Adrenal gland (tissue), 12 donors: ENCODE measurements around the gene CENPP. TPM values are rescaled to one million over a fixed set of nuclear protein-coding genes. Genes with fewer than 3 reads are reported as not detected.
A peak's percentile ranks its signal among the peaks of the same experiment; 100 is the strongest.

ENCODE experiments used
- DNase-seq, 7 donors: peaks; one replicate each; pipeline ENCODE4 v3.0.0-alpha.2; 2019 to 2020
- H3K27ac ChIP-seq, 5 donors: fragments of 200-600 bp; sonication (generic) in 4 of 5; 1 replicate in 3 of 5; 2 replicates in 2 of 5; pipeline versions ENCODE4 v1.5.1 to v1.8.0; 2016 to 2020; ENCODE audit warnings: mild to moderate bottlenecking in 1 of 5
- H3K27me3 ChIP-seq: fragments of 200-600 bp; 2 replicates; pipeline ENCODE4 v1.8.0; 2021
- H3K36me3 ChIP-seq, 2 donors: fragments of 200-600 bp; replicated peaks in 1 of 2; 1 replicate in 1 of 2; 2 replicates in 1 of 2; pipeline versions ENCODE4 v1.5.1 to v1.8.0; 2018 to 2022
- H3K4me1 ChIP-seq, 2 donors: fragments of 200-600 bp; replicated peaks in 1 of 2; 1 replicate in 1 of 2; 2 replicates in 1 of 2; pipeline versions ENCODE4 v1.5.1 to v1.8.0; 2018 to 2021
- H3K4me3 ChIP-seq, 4 donors: fragments of 200-600 bp; sonication (generic) in 3 of 4; one replicate each; pipeline ENCODE4 v1.5.1; 2016 to 2018
- H3K9me3 ChIP-seq, 3 donors: fragments of 200-600 bp; sonication (generic) in 1 of 3; replicated peaks in 1 of 3; 1 replicate in 2 of 3; 2 replicates in 1 of 3; pipeline versions ENCODE4 v1.5.1 to v1.8.0; 2016 to 2021
- POLR2A ChIP-seq, 2 donors: fragments of 450-650 bp; IDR thresholded peaks; one replicate each; pipeline ENCODE4 v1.6.1; 2017; ENCODE audit warnings: antibody characterized with exemption in 2 of 2, mild to moderate bottlenecking in 2 of 2, moderate library complexity in 1 of 2
- WGBS, 4 donors: extraction: QIAGEN DNeasy Blood & Tissue Kit in 2 of 4; methylation state at CpG; one replicate each; pipeline versions ENCODE4 v1.1.5 to v1.1.7; 2013 to 2017; 5-methylcytosine and 5-hydroxymethylcytosine counted together
- intact Hi-C, 2 donors: fragments of 100-400 bp; cut with DNase I; formaldehyde crosslinking; loops; one replicate each; pipeline versions ENCODE4 v1.14.1 to v1.15.0; 2022 to 2023
- polyA plus RNA-seq, 3 donors: library from polyadenylated mRNA; stranded (reverse); fragments of 200-250 nt in 2 of 3; fragments of 350-450 nt in 1 of 3; fragmentation: Illumina TruSeq in 1 of 3; extraction: RNeasy Lipid Tissue Mini Kit (QIAGEN cat#74804) in 1 of 3; gene quantifications; one replicate each; pipeline ENCODE4 v1.2.3, GENCODE V29; 2013 to 2014
- total RNA-seq, 9 donors: library from RNA; depleted of rRNA in 4 of 9; stranded (reverse); fragments of >200 nt in 4 of 9; fragments of 120-200 nt in 1 of 9; fragmentation: NEBNext Ultra II Directional in 1 of 9; extraction: Animal tissue kit (Norgen Biotek cat#: 25700) in 1 of 9; gene quantifications; one replicate each; pipeline versions ENCODE4 v1.1.0 to v1.2.4, GENCODE V29; 2013 to 2023
- TF ChIP-seq, protein P1 (sequence below), 6 experiments: fragments of 450-650 bp in 4 of 6; fragments of 200-600 bp in 2 of 6; sonication (generic) in 1 of 6; IDR thresholded peaks; 1 replicate in 5 of 6; 2 replicates in 1 of 6; pipeline versions ENCODE4 v1.5.1 to v1.8.0; 2016 to 2021; ENCODE audit warnings: antibody characterized with exemption in 6 of 6, mild to moderate bottlenecking in 2 of 6, moderate library complexity in 1 of 6
- donor health status: healthy with polysubstance abuse.
- donor health status: Bipolar disorder and iron deficiency.
- donor health status: DM: yes; HTN: yes; CAD: no.
- donor health status: DM: no; HTN: no; CAD: no.
- donor health status: DM: no; HTN: no; CAD: no.
- donor health status: DM: yes; HTN: yes; CAD: no.

The CENPP gene
- total and polyA plus RNA-seq, 12 donors = 1.1 to 14.0 (median 3.1) TPM

DNA sequence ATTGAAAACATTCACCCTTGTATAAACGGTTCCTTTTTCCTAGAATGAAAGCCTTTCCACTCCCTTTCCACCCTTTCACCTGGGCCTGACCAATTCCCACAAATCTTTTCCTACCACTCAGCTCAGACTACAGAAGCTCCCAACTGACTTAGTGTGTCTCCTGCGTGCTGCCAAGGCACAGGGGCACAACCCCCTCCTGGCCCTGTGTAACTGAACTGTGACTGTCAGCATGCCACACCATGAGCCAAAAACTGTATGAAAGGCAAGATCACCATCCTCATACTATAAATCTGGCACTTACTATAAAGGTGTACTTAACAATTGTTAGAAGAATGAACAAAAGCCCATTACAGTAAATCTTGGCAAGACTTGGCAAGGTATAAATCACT lies 12.1 kb upstream of the CENPP start:
- Histone ChIP-seq H3K4me3 (peak overlapping the region in 1 of 4 donors; percentile 31), H3K4me1 (peaks cover 17 to 19% of the 10 kb centered on the region in 2 donors), H3K9me3 (no peaks in the 10 kb centered on the region), H3K27me3 (no peaks in the 10 kb centered on the region), H3K36me3 (peaks cover 0 to 57% of the 10 kb centered on the region in 2 donors), H3K27ac (peak overlapping the region in 3 of 5 donors; percentile 35 to 65 (median 36))
- DNase-seq = no peak
- intact Hi-C loops = no loop called here
- TF ChIP-seq POLR2A (IDR thresholded peaks at IDR 0.05) = no peak
- TF ChIP-seq, protein P1, sequence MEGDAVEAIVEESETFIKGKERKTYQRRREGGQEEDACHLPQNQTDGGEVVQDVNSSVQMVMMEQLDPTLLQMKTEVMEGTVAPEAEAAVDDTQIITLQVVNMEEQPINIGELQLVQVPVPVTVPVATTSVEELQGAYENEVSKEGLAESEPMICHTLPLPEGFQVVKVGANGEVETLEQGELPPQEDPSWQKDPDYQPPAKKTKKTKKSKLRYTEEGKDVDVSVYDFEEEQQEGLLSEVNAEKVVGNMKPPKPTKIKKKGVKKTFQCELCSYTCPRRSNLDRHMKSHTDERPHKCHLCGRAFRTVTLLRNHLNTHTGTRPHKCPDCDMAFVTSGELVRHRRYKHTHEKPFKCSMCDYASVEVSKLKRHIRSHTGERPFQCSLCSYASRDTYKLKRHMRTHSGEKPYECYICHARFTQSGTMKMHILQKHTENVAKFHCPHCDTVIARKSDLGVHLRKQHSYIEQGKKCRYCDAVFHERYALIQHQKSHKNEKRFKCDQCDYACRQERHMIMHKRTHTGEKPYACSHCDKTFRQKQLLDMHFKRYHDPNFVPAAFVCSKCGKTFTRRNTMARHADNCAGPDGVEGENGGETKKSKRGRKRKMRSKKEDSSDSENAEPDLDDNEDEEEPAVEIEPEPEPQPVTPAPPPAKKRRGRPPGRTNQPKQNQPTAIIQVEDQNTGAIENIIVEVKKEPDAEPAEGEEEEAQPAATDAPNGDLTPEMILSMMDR (IDR thresholded peaks at IDR 0.05) = no peak
- WGBS, 4 donors = 43 to 46% (median 46%) methylated on average over 2 of the region's 2 CpGs

DNA sequence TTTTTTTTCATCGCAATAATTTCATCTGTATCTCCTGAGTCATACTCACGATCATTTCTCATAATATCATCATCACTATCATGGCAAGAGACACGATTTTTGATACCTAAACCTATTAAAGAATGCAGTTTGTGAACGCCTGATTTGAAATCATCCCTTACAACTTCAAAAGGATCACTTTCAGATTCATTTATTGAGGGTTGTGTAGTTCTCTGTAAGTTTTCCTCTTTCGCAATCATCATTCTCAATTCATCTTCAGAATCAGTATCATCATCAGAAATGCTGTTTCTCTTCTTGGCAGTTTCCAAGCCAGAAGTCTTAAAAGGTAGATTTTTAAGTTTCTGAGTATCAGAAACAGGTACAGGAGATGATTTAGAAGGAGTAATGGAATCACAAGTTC lies 10.3 kb upstream of the CENPP start:
- no peak for TF ChIP-seq POLR2A (IDR thresholded peaks at IDR 0.05)
- TF ChIP-seq, protein P1 (IDR thresholded peaks at IDR 0.05) = no peak
- H3K27ac ChIP-seq = no peak overlapping the region
- H3K9me3 ChIP-seq = no peaks in the 10 kb centered on the region
- H3K27me3 ChIP-seq = no peaks in the 10 kb centered on the region
- intact Hi-C loops = no loop called here
- H3K4me3 ChIP-seq = no peak overlapping the region
- WGBS, 4 donors = 90 to 98% (median 94%) methylated on average over 5 of the region's 5 CpGs
- peaks cover 0 to 57% of the 10 kb centered on the region in 2 donors for H3K36me3 ChIP-seq
- DNase-seq = no peak
- H3K4me1 ChIP-seq = peaks cover 17 to 19% of the 10 kb centered on the region in 2 donors

DNA sequence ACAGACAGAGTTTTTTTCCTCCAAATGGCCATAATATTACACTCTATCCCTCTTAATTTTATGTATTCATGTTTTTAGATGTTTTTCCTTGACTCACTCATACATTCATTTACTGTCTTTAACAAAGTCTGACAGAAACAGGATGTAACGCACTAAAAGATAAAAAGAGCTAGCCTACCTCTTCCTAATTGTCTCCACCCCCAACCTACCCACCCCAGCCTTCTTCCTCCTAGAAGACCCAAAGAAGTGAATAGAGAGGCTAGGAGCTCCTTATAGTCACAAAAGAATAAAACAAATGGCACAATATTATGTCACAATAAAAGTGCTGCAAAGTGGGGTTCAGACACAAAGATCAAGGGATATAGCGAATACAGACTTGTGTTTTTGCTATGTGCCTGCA lies 1.3 kb upstream of the CENPP start:
- WGBS, 4 donors = 15 to 25% (median 22%) methylated on average over 2 of the region's 2 CpGs

DNA sequence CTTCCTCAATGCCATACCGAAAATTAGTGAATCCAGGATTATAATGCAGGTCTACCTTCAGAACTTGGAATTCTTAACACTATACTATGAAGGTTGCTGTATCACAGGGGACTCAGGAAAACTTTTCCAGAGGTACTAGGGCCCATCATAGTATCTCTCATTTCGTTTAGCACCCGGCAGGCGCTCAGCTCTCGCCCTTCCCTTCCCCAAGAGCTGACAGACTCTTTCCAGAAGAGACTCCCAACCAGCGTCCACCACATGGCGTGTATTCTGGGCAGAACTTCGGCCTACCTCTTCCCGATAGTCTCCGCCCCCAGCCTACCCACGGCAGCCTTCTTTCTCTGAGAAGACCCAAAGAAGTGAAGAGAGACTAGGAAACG lies 874 bp upstream of the CENPP start:
- H3K4me3 ChIP-seq = peak overlapping the region; percentile 36 to 80 (median 70)
- no peak for DNase-seq
- 0% methylated on average over 8 to 12 of the region's 12 CpGs for WGBS, 4 donors
- peaks cover 0 to 25% of the 10 kb centered on the region in 2 donors for H3K36me3 ChIP-seq
- H3K27me3 ChIP-seq = no peaks in the 10 kb centered on the region
- H3K4me1 ChIP-seq = peaks cover 5 to 24% of the 10 kb centered on the region in 2 donors
- peak overlapping the region; percentile 42 to 99 (median 90) for H3K27ac ChIP-seq
- TF ChIP-seq, protein P1 (IDR thresholded peaks at IDR 0.05) = no peak
- peak in 1 of 2 donors; percentile 6 for TF ChIP-seq POLR2A (IDR thresholded peaks at IDR 0.05)
- H3K9me3 ChIP-seq = no peaks in the 10 kb centered on the region
- intact Hi-C loops = loop anchor here in 1 of 2 donors (10.0 kb wide), 1 partner anchor 190 kb away; no protein-coding TSS in a partner anchor

More for the DNA sequence above, 1.3 kb upstream of the CENPP start:
- Histone ChIP-seq H3K9me3 (no peaks in the 10 kb centered on the region), H3K27ac (peak overlapping the region in 1 of 5 donors; percentile 95), H3K36me3 (peaks cover 0 to 29% of the 10 kb centered on the region in 2 donors), H3K27me3 (no peaks in the 10 kb centered on the region), H3K4me3 (peak overlapping the region; percentile 36 to 80 (median 70)), H3K4me1 (peaks cover 5 to 24% of the 10 kb centered on the region in 2 donors)
- no peak for DNase-seq
- TF ChIP-seq, protein P1 (IDR thresholded peaks at IDR 0.05) = no peak
- no peak for TF ChIP-seq POLR2A (IDR thresholded peaks at IDR 0.05)
- intact Hi-C loops = loop anchor here in 1 of 2 donors (10.0 kb wide), 1 partner anchor 190 kb away; no protein-coding TSS in a partner anchor
